Body of pancreas (tissue), 4 donors: Measurements from ENCODE around the gene COMP.

Experiments used
- POLR2A ChIP-seq, 3 donors: fragments of 450-650 bp; IDR thresholded peaks; one replicate each; pipeline ENCODE4 v1.6.1; 2016; ENCODE audit warnings: antibody characterized with exemption in 3 of 3, mild to moderate bottlenecking in 2 of 3
- TF ChIP-seq, protein P1 (sequence below), 7 experiments: fragments of 450-650 bp in 4 of 7; fragments of 200-600 bp in 3 of 7; sonication (generic) in 3 of 7; IDR thresholded peaks; one replicate each; pipeline ENCODE4 v1.5.1; 2016 to 2019; ENCODE audit warnings: antibody characterized with exemption in 7 of 7

DNA sequence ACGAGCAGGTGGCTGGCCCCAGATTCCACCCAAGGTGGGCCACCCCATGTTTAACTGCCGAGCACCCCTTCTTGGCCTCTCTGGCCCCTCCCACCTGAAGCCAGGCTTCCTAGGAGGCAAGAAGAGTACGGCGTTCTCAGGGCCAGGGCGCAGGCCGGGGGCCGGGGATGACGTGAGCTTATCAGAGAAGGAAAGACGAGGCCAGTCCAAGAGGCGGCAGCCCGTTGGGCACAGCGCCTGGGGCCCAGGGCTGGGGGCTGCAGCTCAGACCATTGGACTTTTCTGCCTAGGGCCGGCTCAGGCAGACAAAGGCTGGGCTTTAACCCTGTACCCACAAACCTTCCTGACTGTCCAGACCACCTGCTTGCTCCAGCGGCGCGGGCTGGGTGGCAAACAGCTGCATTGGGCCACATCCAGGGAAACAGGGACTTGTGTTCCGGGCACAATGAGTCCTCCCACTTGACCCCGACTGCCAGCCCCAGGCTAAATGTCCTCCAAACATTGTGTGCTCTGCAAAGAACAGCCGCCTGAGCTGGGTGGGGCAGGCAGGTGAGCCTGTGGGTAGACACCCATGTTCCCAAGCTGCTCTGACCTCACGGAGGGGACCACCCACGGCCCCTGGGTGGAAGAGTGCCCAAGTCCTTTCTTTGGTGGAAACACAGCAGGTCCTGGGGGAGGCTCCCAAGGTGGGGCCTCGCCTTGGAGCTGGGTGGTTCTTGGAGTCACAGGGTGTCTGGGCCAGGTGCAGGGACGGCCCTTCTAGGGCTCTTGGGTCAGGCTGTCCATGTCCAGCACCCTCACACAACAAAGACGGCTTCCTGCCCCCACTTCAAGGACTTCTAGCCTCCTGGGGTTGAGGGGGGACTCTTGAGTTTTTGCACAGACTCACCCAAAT lies 21.9 kb downstream of the COMP start:
- TF ChIP-seq POLR2A (IDR thresholded peaks at IDR 0.05): no peak
- TF ChIP-seq, protein P1, sequence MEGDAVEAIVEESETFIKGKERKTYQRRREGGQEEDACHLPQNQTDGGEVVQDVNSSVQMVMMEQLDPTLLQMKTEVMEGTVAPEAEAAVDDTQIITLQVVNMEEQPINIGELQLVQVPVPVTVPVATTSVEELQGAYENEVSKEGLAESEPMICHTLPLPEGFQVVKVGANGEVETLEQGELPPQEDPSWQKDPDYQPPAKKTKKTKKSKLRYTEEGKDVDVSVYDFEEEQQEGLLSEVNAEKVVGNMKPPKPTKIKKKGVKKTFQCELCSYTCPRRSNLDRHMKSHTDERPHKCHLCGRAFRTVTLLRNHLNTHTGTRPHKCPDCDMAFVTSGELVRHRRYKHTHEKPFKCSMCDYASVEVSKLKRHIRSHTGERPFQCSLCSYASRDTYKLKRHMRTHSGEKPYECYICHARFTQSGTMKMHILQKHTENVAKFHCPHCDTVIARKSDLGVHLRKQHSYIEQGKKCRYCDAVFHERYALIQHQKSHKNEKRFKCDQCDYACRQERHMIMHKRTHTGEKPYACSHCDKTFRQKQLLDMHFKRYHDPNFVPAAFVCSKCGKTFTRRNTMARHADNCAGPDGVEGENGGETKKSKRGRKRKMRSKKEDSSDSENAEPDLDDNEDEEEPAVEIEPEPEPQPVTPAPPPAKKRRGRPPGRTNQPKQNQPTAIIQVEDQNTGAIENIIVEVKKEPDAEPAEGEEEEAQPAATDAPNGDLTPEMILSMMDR (IDR thresholded peaks at IDR 0.05): no peak
